Fibroblast of villous mesenchyme (primary cell): ENCODE measurements around the gene AJM1. TPM values are rescaled to one million over a fixed set of nuclear protein-coding genes. Genes with fewer than 3 reads are reported as not detected.
"Not testable (repeated sequence)": the region's sequence is repeated elsewhere in the genome, so short reads cannot be mapped to it uniquely, and the experiment has no call there.

Experiments
- DNase-seq: peaks from one replicate; pipeline ENCODE4 v3.0.0-alpha.2; 2010; ENCODE audit warnings: low read depth
- H3K4me3 ChIP-seq: 2 replicates; pipeline ENCODE4 v1.5.1; 2011; ENCODE audit warnings: low read depth, mild to moderate bottlenecking, low read length
- total RNA-seq: library from RNA; depleted of rRNA; stranded (reverse); fragments of >200 nt; gene quantifications from 2 replicates; pipeline ENCODE4 v1.2.3, GENCODE V29; 2012
- TF ChIP-seq, protein P1 (sequence below): IDR thresholded peaks from 2 replicates; pipeline ENCODE4 v1.5.1; 2012; ENCODE audit warnings: low read depth, mild to moderate bottlenecking, low read length; ENCODE audit not compliant: insufficient read depth

AJM1 gene
- total RNA-seq, 1 donor: 0.86 TPM

- TF ChIP-seq, protein P1, sequence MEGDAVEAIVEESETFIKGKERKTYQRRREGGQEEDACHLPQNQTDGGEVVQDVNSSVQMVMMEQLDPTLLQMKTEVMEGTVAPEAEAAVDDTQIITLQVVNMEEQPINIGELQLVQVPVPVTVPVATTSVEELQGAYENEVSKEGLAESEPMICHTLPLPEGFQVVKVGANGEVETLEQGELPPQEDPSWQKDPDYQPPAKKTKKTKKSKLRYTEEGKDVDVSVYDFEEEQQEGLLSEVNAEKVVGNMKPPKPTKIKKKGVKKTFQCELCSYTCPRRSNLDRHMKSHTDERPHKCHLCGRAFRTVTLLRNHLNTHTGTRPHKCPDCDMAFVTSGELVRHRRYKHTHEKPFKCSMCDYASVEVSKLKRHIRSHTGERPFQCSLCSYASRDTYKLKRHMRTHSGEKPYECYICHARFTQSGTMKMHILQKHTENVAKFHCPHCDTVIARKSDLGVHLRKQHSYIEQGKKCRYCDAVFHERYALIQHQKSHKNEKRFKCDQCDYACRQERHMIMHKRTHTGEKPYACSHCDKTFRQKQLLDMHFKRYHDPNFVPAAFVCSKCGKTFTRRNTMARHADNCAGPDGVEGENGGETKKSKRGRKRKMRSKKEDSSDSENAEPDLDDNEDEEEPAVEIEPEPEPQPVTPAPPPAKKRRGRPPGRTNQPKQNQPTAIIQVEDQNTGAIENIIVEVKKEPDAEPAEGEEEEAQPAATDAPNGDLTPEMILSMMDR: no peak
- no peak for DNase-seq
- no peak overlapping the region for H3K4me3 ChIP-seq
Observed at GRCh38 chr9:136828474-136829140, 13.7 kb upstream of the AJM1 start.

- no peak for DNase-seq
- no peak overlapping the region for H3K4me3 ChIP-seq
- TF ChIP-seq, protein P1: no peak
Observed at GRCh38 chr9:136829412-136829811, 12.9 kb upstream of the AJM1 start.

- H3K4me3 ChIP-seq: no peak overlapping the region
- no peak for DNase-seq
- TF ChIP-seq, protein P1: no peak
Observed at GRCh38 chr9:136829981-136830885, 12.0 kb upstream of the AJM1 start.

DNA sequence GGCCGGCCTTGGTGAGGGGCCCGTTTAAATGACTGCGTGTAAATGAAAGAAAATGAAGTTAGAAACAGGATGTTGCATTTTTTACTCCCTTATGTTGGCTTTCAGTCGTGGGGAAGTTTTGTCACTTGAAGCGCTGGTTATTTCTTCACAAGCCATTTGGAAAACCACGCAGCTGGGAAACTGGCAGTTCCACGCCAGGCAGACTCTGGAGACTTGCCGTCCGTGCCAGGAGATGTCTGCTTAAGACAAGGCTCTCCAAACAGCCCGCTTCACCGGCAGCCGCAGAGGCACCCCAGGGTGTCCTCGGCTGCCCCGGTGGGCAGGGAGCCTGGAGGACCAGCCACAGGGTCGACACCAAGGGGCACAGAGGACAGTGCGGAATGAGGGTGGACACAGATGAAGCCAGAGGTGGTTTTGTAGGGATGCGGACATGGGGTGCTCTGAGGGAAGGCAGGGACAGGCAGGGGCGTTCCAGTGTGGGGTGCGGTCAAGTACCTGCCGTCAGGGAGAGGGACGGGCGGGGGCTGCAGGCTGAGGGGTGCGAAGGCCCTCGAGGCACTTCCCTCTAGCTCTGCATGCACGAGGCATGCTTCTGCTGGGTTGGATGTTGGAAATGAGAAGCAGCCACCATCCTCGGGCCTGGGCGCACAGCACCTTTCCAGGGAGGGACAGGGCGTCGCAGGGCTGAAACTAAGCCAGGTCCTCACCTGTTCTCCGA lies 11.1 kb upstream of the AJM1 start:
- DNase-seq: no peak
- H3K4me3 ChIP-seq: no peak overlapping the region
- TF ChIP-seq, protein P1: no peak

- H3K4me3 ChIP-seq: no peak overlapping the region
- TF ChIP-seq, protein P1: no peak
- no peak for DNase-seq
Observed at GRCh38 chr9:136831720-136832104, 10.6 kb upstream of the AJM1 start.

- no peak for DNase-seq
- no peak overlapping the region for H3K4me3 ChIP-seq
- TF ChIP-seq, protein P1: no peak
Observed at GRCh38 chr9:136832581-136832980, 9.7 kb upstream of the AJM1 start.

- not testable (repeated sequence) for H3K4me3 ChIP-seq
Observed at GRCh38 chr9:136833381-136834048, 8.8 kb upstream of the AJM1 start.

More at GRCh38 chr9:136833381-136834048, 8.8 kb upstream of the AJM1 start:
- not testable (repeated sequence) for DNase-seq
